ENCODE measurements around the gene MSN. TPM values are rescaled to one million over a fixed set of nuclear protein-coding genes. Genes with fewer than 3 reads are reported as not detected.
"Not testable (repeated sequence)": the region's sequence is repeated elsewhere in the genome, so short reads cannot be mapped to it uniquely, and the experiment has no call there.

MSN gene
- total RNA-seq (100 to 1,000 TPM; 268 to 273 TPM), total RNA-seq (422 to 1,407 (median 810) reads per million in 172 experiments)
- polyA plus RNA-seq (2013, experiment 1 of 2): 510 TPM
- polyA plus RNA-seq (2013, experiment 2 of 2): 504 TPM

DNA sequence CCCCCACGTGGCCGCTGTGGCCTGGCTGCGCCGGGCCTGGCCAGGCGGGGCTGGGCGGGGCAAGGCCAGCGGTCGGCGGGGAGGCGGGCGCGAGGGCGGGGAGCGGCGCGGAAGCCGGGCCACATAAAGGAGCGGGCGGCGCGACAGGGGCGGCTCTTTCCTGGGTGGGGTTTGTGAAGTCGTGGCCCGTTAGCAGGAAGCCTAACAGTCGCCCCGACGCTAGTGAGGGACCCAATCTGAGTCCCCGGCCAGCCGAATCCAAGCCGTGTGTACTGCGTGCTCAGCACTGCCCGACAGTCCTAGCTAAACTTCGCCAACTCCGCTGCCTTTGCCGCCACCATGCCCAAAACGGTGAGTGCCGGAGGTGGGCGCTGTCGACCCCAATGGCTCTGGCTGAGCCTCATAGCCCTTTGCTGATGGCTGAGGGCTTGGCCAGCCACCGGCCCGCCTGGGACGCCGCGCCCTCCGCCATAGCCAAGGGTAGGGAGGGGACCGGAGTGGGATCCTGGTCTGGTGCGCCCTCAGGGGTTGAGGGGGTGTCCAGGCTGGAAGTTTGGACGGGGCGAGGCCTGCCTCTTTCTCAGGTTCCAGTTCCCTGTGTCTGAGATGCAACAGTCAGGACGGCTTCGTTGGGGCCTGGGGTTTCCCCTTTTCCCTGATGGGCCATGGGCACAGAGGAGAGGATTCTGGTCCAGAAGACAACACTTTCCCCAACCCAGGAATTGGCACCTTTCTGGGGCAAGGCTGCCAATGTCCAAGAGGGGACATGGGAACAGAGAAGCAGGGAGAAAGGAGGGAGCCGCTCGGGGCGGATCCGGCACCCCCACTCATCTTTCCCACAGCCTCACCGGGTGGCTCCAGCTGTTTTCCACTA is at the start of gene MSN:
MSN (plus strand) TSS at position 152 of the 874 bp plus-strand sequence; CDS start at position 340, 188 bp downstream.
- no peaks in the 10 kb centered on the region for H3K9me3 ChIP-seq (ENCODE audit: control insufficient read depth in 1 of 2, insufficient read depth in 1 of 2, low read length in 2 of 2)
- no peaks in the 10 kb centered on the region for H3K9me3 Mint-ChIP-seq
- ATAC-seq (ENCODE audit: poor library complexity) (peak; percentile 74), DNase-seq (peak; percentile 49 to 86 (median 66))
- TF ChIP-seq, protein P1, sequence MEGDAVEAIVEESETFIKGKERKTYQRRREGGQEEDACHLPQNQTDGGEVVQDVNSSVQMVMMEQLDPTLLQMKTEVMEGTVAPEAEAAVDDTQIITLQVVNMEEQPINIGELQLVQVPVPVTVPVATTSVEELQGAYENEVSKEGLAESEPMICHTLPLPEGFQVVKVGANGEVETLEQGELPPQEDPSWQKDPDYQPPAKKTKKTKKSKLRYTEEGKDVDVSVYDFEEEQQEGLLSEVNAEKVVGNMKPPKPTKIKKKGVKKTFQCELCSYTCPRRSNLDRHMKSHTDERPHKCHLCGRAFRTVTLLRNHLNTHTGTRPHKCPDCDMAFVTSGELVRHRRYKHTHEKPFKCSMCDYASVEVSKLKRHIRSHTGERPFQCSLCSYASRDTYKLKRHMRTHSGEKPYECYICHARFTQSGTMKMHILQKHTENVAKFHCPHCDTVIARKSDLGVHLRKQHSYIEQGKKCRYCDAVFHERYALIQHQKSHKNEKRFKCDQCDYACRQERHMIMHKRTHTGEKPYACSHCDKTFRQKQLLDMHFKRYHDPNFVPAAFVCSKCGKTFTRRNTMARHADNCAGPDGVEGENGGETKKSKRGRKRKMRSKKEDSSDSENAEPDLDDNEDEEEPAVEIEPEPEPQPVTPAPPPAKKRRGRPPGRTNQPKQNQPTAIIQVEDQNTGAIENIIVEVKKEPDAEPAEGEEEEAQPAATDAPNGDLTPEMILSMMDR (IDR thresholded peaks at IDR 0.05): no peak
- CTCF ChIA-PET: interaction anchor here (1.7 kb wide), 1 partner anchor 10 kb away, joined by 5 read pairs; no protein-coding TSS in a partner anchor
- POLR2A ChIA-PET: interaction anchor here (0.6 to 4.5 kb wide), 10 partner anchors 11 to 350 kb away, joined by 3 to 25 read pairs (median 5); no protein-coding TSS in a partner anchor
- H3K36me3 Mint-ChIP-seq (ENCODE audit: low read depth): peaks cover 49% of the 10 kb centered on the region
- H3K36me3 ChIP-seq (ENCODE audit: insufficient read depth, low read length): peaks cover 7% of the 10 kb centered on the region
- no peaks in the 10 kb centered on the region for H3K27me3 Mint-ChIP-seq
- H3K4me3 ChIP-seq (ENCODE audit: low read length): peak within 1 kb of the TSS; percentile 73
- H3K4me3 Mint-ChIP-seq: peak within 1 kb of the TSS; percentile 99
- intact Hi-C loops (cut with DNase I, micrococcal nuclease): loop anchor here (1.0 to 5.0 kb wide), 5 partner anchors 31 to 73 kb away; no protein-coding TSS in a partner anchor
- peaks cover 48% of the 10 kb centered on the region for H3K4me1 Mint-ChIP-seq (ENCODE audit: low read depth)
- peaks cover 24% of the 10 kb centered on the region for H3K4me1 ChIP-seq (ENCODE audit: insufficient read depth, low read length)
- no peaks in the 10 kb centered on the region for H3K27me3 ChIP-seq (ENCODE audit: control insufficient read depth in 1 of 2, insufficient read depth in 2 of 2, low read length in 2 of 2)
- H3K27ac ChIP-seq (ENCODE audit: low read depth in 1 of 2, low read length in 2 of 2): peak within 1 kb of the TSS; percentile 72 to 84
- peak within 1 kb of the TSS; percentile 93 for H3K27ac Mint-ChIP-seq

DNA sequence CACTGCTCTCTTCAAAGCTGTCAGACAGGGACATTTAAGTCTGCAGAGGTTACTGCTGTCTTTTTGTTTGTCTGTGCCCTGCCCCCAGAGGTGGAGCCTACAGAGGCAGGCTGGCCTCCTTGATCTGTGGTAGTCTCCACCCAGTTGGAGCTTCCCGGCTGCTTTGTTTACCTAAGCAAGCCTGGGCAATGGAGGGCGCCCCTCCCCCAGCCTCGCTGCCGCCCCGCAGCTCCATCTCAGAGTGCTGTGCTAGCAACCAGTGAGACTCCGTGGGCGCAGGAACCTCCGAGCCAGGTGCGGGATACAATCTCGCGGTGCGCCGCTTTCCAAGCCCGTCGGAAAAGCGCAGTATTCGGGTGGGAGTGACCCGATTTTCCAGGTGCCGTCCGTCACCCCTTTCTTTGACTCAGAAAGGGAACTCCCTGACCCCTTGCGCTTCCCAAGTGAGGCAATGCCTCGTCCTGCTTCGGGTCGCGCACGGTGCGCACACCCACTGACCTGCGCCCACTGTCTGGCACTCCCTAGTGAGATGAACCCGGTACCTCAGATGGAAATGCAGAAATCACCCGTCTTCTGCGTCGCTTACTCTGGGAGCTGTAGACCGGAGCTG is 47.3 kb upstream of the MSN start:
- POLR2A ChIA-PET; H3K27me3 ChIP-seq (ENCODE audit: control insufficient read depth in 1 of 2, insufficient read depth in 2 of 2, low read length in 2 of 2); H3K4me1 ChIP-seq (ENCODE audit: insufficient read depth, low read length); intact Hi-C loops (cut with DNase I, micrococcal nuclease); H3K9me3 ChIP-seq (ENCODE audit: control insufficient read depth in 1 of 2, insufficient read depth in 1 of 2, low read length in 2 of 2); H3K4me3 ChIP-seq (ENCODE audit: low read length); DNase-seq; H3K4me3 Mint-ChIP-seq; CTCF ChIA-PET; H3K9me3 Mint-ChIP-seq; H3K27me3 Mint-ChIP-seq; H3K36me3 ChIP-seq (ENCODE audit: insufficient read depth, low read length); H3K4me1 Mint-ChIP-seq (ENCODE audit: low read depth); H3K27ac ChIP-seq (ENCODE audit: low read depth in 1 of 2, low read length in 2 of 2); H3K36me3 Mint-ChIP-seq (ENCODE audit: low read depth); H3K27ac Mint-ChIP-seq; ATAC-seq (ENCODE audit: poor library complexity): not testable (repeated sequence)

DNA sequence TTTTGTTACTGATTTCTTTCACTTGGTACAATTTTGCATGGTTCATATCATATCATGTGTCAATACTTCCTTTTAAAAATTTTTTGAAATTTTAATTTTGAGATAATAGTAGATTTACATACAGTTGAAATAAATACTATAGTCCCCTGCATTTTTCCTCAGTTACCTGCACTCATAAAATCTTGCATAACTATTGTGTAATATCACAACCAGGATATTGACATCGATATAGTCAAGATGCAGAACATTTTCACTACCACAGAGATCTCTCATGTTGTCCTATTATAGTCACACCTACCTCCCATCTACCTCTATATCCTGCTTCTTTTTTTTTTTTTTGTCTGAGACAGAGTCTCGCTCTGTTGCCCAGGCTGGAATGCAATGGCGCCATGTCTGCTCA is 36.7 kb upstream of the MSN start:
- no peaks in the 10 kb centered on the region for H3K4me1 Mint-ChIP-seq (ENCODE audit: low read depth)
- no peaks in the 10 kb centered on the region for H3K9me3 Mint-ChIP-seq
- ATAC-seq (ENCODE audit: poor library complexity) (no peak), DNase-seq (no peak)
- Histone ChIP-seq H3K4me1 (ENCODE audit: insufficient read depth, low read length) (no peaks in the 10 kb centered on the region), H3K36me3 (ENCODE audit: insufficient read depth, low read length) (no peaks in the 10 kb centered on the region), H3K9me3 (ENCODE audit: control insufficient read depth in 1 of 2, insufficient read depth in 1 of 2, low read length in 2 of 2) (peaks cover 0 to 10% of the 10 kb centered on the region in 2 experiments), H3K27me3 (ENCODE audit: control insufficient read depth in 1 of 2, insufficient read depth in 2 of 2, low read length in 2 of 2) (no peaks in the 10 kb centered on the region), H3K27ac (ENCODE audit: low read depth in 1 of 2, low read length in 2 of 2) (no peak overlapping the region), H3K4me3 (ENCODE audit: low read length) (no peak overlapping the region)
- ChIA-PET POLR2A (no interaction called here), CTCF (no interaction called here)
- TF ChIP-seq, protein P1 (IDR thresholded peaks at IDR 0.05): no peak
- H3K36me3 Mint-ChIP-seq (ENCODE audit: low read depth): peaks cover 5% of the 10 kb centered on the region
- no peaks in the 10 kb centered on the region for H3K27me3 Mint-ChIP-seq
- no peak overlapping the region for H3K4me3 Mint-ChIP-seq
- no peak overlapping the region for H3K27ac Mint-ChIP-seq
- intact Hi-C loops (cut with DNase I, micrococcal nuclease): no loop called here

Data from CD4-positive, alpha-beta T cell (primary cell).